H9 (cell line): ENCODE data around the gene TMEM204. TPM values are rescaled to one million over a fixed set of nuclear protein-coding genes. Genes with fewer than 3 reads are reported as not detected.
"Not testable (repeated sequence)": the region's sequence is repeated elsewhere in the genome, so short reads cannot be mapped to it uniquely, and the experiment has no call there.

Experiments used
- DNase-seq: peaks from one replicate; pipeline ENCODE4 v3.0.0-alpha.2; 2017
- H2AFZ ChIP-seq: one replicate; pipeline ENCODE4 v1.6.1; 2013; ENCODE audit warnings: mild to moderate bottlenecking, low read length, control low read depth, moderate library complexity
- H2AK5ac ChIP-seq: 2 replicates; pipeline ENCODE4 v1.6.1; 2013; ENCODE audit warnings: low read length, control low read depth, mixed read lengths; ENCODE audit not compliant: insufficient read length
- H2BK120ac ChIP-seq: one replicate; pipeline ENCODE4 v1.6.1; 2013; ENCODE audit warnings: low read depth, mild to moderate bottlenecking, low read length, control low read depth, inconsistent platforms; ENCODE audit not compliant: poor library complexity, severe bottlenecking
- H2BK12ac ChIP-seq: 2 replicates; pipeline ENCODE4 v1.6.1; 2013; ENCODE audit warnings: low read length, control low read depth, mixed read lengths, low read depth; ENCODE audit not compliant: insufficient read length
- H2BK15ac ChIP-seq: 2 replicates; pipeline ENCODE4 v1.6.1; 2013; ENCODE audit warnings: low read depth, low read length, control low read depth
- H2BK20ac ChIP-seq: one replicate; pipeline ENCODE4 v1.6.1; 2013; ENCODE audit warnings: low read depth, mild to moderate bottlenecking, low read length, control low read depth, inconsistent platforms; ENCODE audit not compliant: poor library complexity, severe bottlenecking
- H2BK5ac ChIP-seq: 2 replicates; pipeline ENCODE4 v1.6.1; 2013; ENCODE audit warnings: low read length, control low read depth, mixed read lengths; ENCODE audit not compliant: insufficient read length
- H3K14ac ChIP-seq: 2 replicates; pipeline ENCODE4 v1.6.1; 2013; ENCODE audit warnings: low read length, control low read depth; ENCODE audit not compliant: insufficient read depth
- H3K18ac ChIP-seq: 2 replicates; pipeline ENCODE4 v1.6.1; 2013; ENCODE audit warnings: low read depth, mild to moderate bottlenecking, mixed read lengths, low read length, control low read depth; ENCODE audit not compliant: insufficient read length
- H3K23ac ChIP-seq: 2 replicates; pipeline ENCODE4 v1.6.1; 2013; ENCODE audit warnings: low read length, control low read depth, mixed read lengths, low read depth; ENCODE audit not compliant: insufficient read length
- H3K23me2 ChIP-seq: 2 replicates; pipeline ENCODE4 v1.6.1; 2013; ENCODE audit warnings: low read depth, mild to moderate bottlenecking, mixed read lengths, low read length, control low read depth; ENCODE audit not compliant: insufficient read length, poor library complexity, severe bottlenecking
- H3K27ac ChIP-seq: 2 replicates; pipeline ENCODE4 v1.5.1; 2013; ENCODE audit warnings: low read length, control low read depth, mixed read lengths, low read depth; ENCODE audit not compliant: insufficient read length
- H3K27me3 ChIP-seq: 2 replicates; pipeline ENCODE4 v1.6.1; 2013; ENCODE audit warnings: low read length, control low read depth, inconsistent platforms; ENCODE audit not compliant: insufficient read depth
- H3K4ac ChIP-seq: 2 replicates; pipeline ENCODE4 v1.6.1; 2013; ENCODE audit warnings: low read depth, mild to moderate bottlenecking, control low read depth, inconsistent platforms, low read length, moderate library complexity
- H3K4me1 ChIP-seq: 2 replicates; pipeline ENCODE4 v1.6.1; 2013; ENCODE audit warnings: low read length, control low read depth, inconsistent platforms; ENCODE audit not compliant: insufficient read depth
- H3K4me2 ChIP-seq: 2 replicates; pipeline ENCODE4 v1.6.1; 2013; ENCODE audit warnings: low read length, control low read depth, mixed read lengths; ENCODE audit not compliant: insufficient read length, insufficient read depth
- H3K56ac ChIP-seq: 2 replicates; pipeline ENCODE4 v1.6.1; 2013; ENCODE audit warnings: low read depth, mild to moderate bottlenecking, mixed read lengths, low read length, control low read depth; ENCODE audit not compliant: insufficient read length
- H3K79me1 ChIP-seq: 2 replicates; pipeline ENCODE4 v1.6.1; 2013; ENCODE audit warnings: low read depth, mild to moderate bottlenecking, moderate library complexity, low read length, control low read depth, inconsistent platforms; ENCODE audit not compliant: insufficient read depth, poor library complexity, severe bottlenecking
- H3K79me2 ChIP-seq: 2 replicates; pipeline ENCODE4 v1.6.1; 2013; ENCODE audit warnings: low read length, control low read depth, inconsistent platforms; ENCODE audit not compliant: insufficient read depth
- H3K9ac ChIP-seq: 2 replicates; pipeline ENCODE4 v1.6.1; 2013; ENCODE audit warnings: low read length, control low read depth, mixed read lengths; ENCODE audit not compliant: insufficient read length; ENCODE audit errors: extremely low read depth
- H3K9me3 ChIP-seq: one replicate; pipeline ENCODE4 v1.6.1; 2013; ENCODE audit warnings: low read depth, low read length, inconsistent platforms; ENCODE audit not compliant: control insufficient read depth
- H3T11ph ChIP-seq: one replicate; pipeline ENCODE4 v1.6.1; 2013; ENCODE audit warnings: mild to moderate bottlenecking, low read length, control low read depth, inconsistent platforms
- H4K20me1 ChIP-seq: one replicate; pipeline ENCODE4 v1.6.1; 2013; ENCODE audit not compliant: control insufficient read depth, insufficient read length, insufficient read depth
- H4K5ac ChIP-seq: 2 replicates; pipeline ENCODE4 v1.6.1; 2013; ENCODE audit warnings: low read depth, mild to moderate bottlenecking, mixed read lengths, low read length, control low read depth; ENCODE audit not compliant: insufficient read length
- H4K8ac ChIP-seq: replicated peaks from 2 replicates; pipeline ENCODE4 v1.6.1; 2013; ENCODE audit warnings: low read length, control low read depth, mixed read lengths, low read depth; ENCODE audit not compliant: insufficient read length
- H4K91ac ChIP-seq: 2 replicates; pipeline ENCODE4 v1.6.1; 2013; ENCODE audit warnings: low read depth, mild to moderate bottlenecking, moderate library complexity, mixed read lengths, low read length, control low read depth; ENCODE audit not compliant: insufficient read length
- H3K27ac Mint-ChIP-seq, 3 experiments: 2 replicates in 2 of 3; 3 replicates in 1 of 3; pipeline ENCODE4 v1.8.0; 2020 to 2021; ENCODE audit warnings: mixed read lengths in 3 of 3, mild to moderate bottlenecking in 1 of 3, moderate library complexity in 1 of 3
- H3K27me3 Mint-ChIP-seq: 2 replicates; pipeline ENCODE4 v1.8.0; 2021; ENCODE audit warnings: low read depth, mild to moderate bottlenecking, moderate library complexity, mixed read lengths
- H3K36me3 Mint-ChIP-seq, 3 experiments: 2 replicates in 2 of 3; 3 replicates in 1 of 3; pipeline ENCODE4 v1.8.0; 2020 to 2021; ENCODE audit warnings: low read depth in 3 of 3, mixed read lengths in 3 of 3; ENCODE audit not compliant: insufficient read depth in 1 of 3
- H3K4me1 Mint-ChIP-seq, 2 experiments: 2 replicates each; pipeline ENCODE4 v1.8.0; 2020; ENCODE audit warnings: mixed read lengths in 2 of 2
- H3K4me3 Mint-ChIP-seq, 2 experiments: 2 replicates in 1 of 2; 3 replicates in 1 of 2; pipeline ENCODE4 v1.8.0; 2020 to 2021; ENCODE audit warnings: mild to moderate bottlenecking in 2 of 2, mixed read lengths in 2 of 2, moderate library complexity in 1 of 2
- H3K9me3 Mint-ChIP-seq, 2 experiments: 2 replicates in 1 of 2; 3 replicates in 1 of 2; pipeline ENCODE4 v1.8.0; 2020; ENCODE audit warnings: mild to moderate bottlenecking in 2 of 2, mixed read lengths in 2 of 2, moderate library complexity in 1 of 2
- WGBS: extraction: QIAGEN DNeasy Blood & Tissue Kit; methylation state at CpG from one replicate; pipeline ENCODE4 v1.1.7; 2013; ENCODE audit warnings: missing lambda C conversion rate, low lambda C conversion rate, mixed read lengths; ENCODE audit not compliant: insufficient read length; ENCODE audit errors: extremely low coverage; 5-methylcytosine and 5-hydroxymethylcytosine counted together
- total RNA-seq: library from RNA; stranded (reverse); gene quantifications from 2 replicates; pipeline ENCODE4 v1.2.1, GENCODE V29; 2021
- TF ChIP-seq, protein P1 (sequence below): fragments of 200-600 bp; sonication (generic); conservative IDR thresholded peaks from 3 replicates; pipeline ENCODE4 v1.8.0; 2021; ENCODE audit warnings: antibody characterized with exemption, mild to moderate bottlenecking

The TMEM204 gene
- total RNA-seq, 1 experiment from 2014 or later = not detected

- no peak overlapping the region for H2BK12ac ChIP-seq
- H2BK5ac ChIP-seq = no peak overlapping the region
- no peaks in the 10 kb centered on the region for H3K79me2 ChIP-seq
- H2BK15ac ChIP-seq = no peak overlapping the region
- Mint-ChIP-seq H3K27ac (peak overlapping the region in 1 of 3 experiments; percentile 27; a peak in 2 of 7 replicates), H3K27me3 (no peaks in the 10 kb centered on the region), H3K4me3 (no peak overlapping the region), H3K9me3 (peaks cover 1 to 6% of the 10 kb centered on the region in 2 experiments; a peak in 3 of 5 replicates), H3K36me3 (peaks cover 12 to 35% (median 25%) of the 10 kb centered on the region in 3 experiments), H3K4me1 (no peaks in the 10 kb centered on the region)
- H3K4me1 ChIP-seq = no peaks in the 10 kb centered on the region
- no peak overlapping the region for H3K9ac ChIP-seq
- H3K14ac ChIP-seq = no peak overlapping the region; the same call in 1 of the 2 replicates
- no peak overlapping the region for H3K18ac ChIP-seq
- H4K91ac ChIP-seq = no peak overlapping the region
- no peak overlapping the region for H4K5ac ChIP-seq
- no peak overlapping the region for H2AFZ ChIP-seq
- no peaks in the 10 kb centered on the region for H3K9me3 ChIP-seq
- no peak overlapping the region for H3K4me2 ChIP-seq
- no peaks in the 10 kb centered on the region for H3K79me1 ChIP-seq
- H3K27me3 ChIP-seq = no peaks in the 10 kb centered on the region
- H2BK120ac ChIP-seq = no peak overlapping the region
- DNase-seq = no peak
- TF ChIP-seq, protein P1, sequence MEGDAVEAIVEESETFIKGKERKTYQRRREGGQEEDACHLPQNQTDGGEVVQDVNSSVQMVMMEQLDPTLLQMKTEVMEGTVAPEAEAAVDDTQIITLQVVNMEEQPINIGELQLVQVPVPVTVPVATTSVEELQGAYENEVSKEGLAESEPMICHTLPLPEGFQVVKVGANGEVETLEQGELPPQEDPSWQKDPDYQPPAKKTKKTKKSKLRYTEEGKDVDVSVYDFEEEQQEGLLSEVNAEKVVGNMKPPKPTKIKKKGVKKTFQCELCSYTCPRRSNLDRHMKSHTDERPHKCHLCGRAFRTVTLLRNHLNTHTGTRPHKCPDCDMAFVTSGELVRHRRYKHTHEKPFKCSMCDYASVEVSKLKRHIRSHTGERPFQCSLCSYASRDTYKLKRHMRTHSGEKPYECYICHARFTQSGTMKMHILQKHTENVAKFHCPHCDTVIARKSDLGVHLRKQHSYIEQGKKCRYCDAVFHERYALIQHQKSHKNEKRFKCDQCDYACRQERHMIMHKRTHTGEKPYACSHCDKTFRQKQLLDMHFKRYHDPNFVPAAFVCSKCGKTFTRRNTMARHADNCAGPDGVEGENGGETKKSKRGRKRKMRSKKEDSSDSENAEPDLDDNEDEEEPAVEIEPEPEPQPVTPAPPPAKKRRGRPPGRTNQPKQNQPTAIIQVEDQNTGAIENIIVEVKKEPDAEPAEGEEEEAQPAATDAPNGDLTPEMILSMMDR = no peak
- no peak overlapping the region for H3K23ac ChIP-seq
- no peak overlapping the region for H3K4ac ChIP-seq
- no peak overlapping the region for H2AK5ac ChIP-seq
- no peak overlapping the region for H4K8ac ChIP-seq
- no peak overlapping the region for H3T11ph ChIP-seq
- H3K23me2 ChIP-seq = no peaks in the 10 kb centered on the region
- WGBS = no CpG with 5 or more reads among the region's 16 CpGs
- no peak overlapping the region for H2BK20ac ChIP-seq
- H3K27ac ChIP-seq = no peak overlapping the region
- no peaks in the 10 kb centered on the region for H4K20me1 ChIP-seq
- no peak overlapping the region for H3K56ac ChIP-seq
Observed at GRCh38 chr16:1592446-1592845, 59.0 kb downstream of the TMEM204 start.

DNA sequence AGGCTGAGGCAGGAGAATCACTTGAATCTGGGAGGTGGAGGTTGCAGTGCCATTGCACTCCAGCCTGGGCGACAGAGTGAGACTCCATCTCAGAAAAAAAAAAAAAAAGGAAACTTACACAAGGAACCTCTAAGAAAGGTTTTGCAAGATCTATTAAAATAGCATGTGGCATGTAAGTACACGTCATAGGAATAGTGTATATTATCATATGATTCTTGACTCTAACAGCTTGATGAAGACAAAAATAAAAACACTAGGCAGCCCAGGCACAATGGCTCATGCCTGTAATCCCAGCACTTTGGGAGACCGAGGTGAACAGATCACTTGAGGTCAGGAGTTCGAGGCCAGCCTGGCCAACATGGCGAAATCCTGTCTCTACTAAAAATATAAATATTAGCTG is 62.0 kb downstream of the TMEM204 start:
- H2AFZ ChIP-seq, H2AK5ac ChIP-seq, H3K27ac ChIP-seq, H4K5ac ChIP-seq, H2BK5ac ChIP-seq, H3K4me1 Mint-ChIP-seq, H3K9ac ChIP-seq, H3K4me1 ChIP-seq, H3T11ph ChIP-seq, H3K23me2 ChIP-seq, DNase-seq, H3K4me3 Mint-ChIP-seq, H4K8ac ChIP-seq, H3K9me3 ChIP-seq, H3K4ac ChIP-seq, H3K27ac Mint-ChIP-seq, H3K23ac ChIP-seq, H3K18ac ChIP-seq, H3K27me3 Mint-ChIP-seq, H3K56ac ChIP-seq, H3K79me2 ChIP-seq, H2BK20ac ChIP-seq, H2BK120ac ChIP-seq, H4K91ac ChIP-seq, H2BK15ac ChIP-seq, H3K27me3 ChIP-seq, H3K79me1 ChIP-seq, H3K14ac ChIP-seq, H4K20me1 ChIP-seq, H2BK12ac ChIP-seq, H3K4me2 ChIP-seq: not testable (repeated sequence)
- WGBS = no CpG with 5 or more reads among the region's 5 CpGs
- peaks cover 14 to 19% of the 10 kb centered on the region in 2 experiments for H3K9me3 Mint-ChIP-seq
- H3K36me3 Mint-ChIP-seq = peaks cover 26 to 43% (median 35%) of the 10 kb centered on the region in 3 experiments
